GM18505 (cell line): Measurements from ENCODE around the gene C10orf90.

Experiments used
- ATAC-seq: cut with Tn5 transposase; IDR thresholded peaks from one replicate; pipeline ENCODE4 v1.9.1; 2021; ENCODE audit not compliant: unreplicated experiment
- POLR2A ChIP-seq: IDR thresholded peaks from 4 replicates; pipeline ENCODE4 v1.6.1; 2011; ENCODE audit warnings: borderline replicate concordance; ENCODE audit not compliant: insufficient read depth, insufficient read length; ENCODE audit errors: extremely low read depth

Gene C10orf90

GRCh38 chr10:126376956-126377355 is 293.5 kb downstream of the C10orf90 start:
- TF ChIP-seq POLR2A, result no peak
- no peak for ATAC-seq

- TF ChIP-seq POLR2A, result no peak
- ATAC-seq, result no peak
Observed at GRCh38 chr10:126375926-126376554, 294.5 kb downstream of the C10orf90 start.

GRCh38 chr10:126375299-126375698 is 295.2 kb downstream of the C10orf90 start:
- no peak for TF ChIP-seq POLR2A
- no peak for ATAC-seq
